Suppressor macrophage treated with lipopolysaccharide for 4 hours (primary cell): Measurements from ENCODE around the gene TDRD12.
"Not testable (repeated sequence)": the region's sequence is repeated elsewhere in the genome, so short reads cannot be mapped to it uniquely, and the experiment has no call there.

ENCODE experiments used
- DNase-seq: peaks from one replicate; pipeline ENCODE4 v3.0.0-alpha.2; 2020

The TDRD12 gene

DNA sequence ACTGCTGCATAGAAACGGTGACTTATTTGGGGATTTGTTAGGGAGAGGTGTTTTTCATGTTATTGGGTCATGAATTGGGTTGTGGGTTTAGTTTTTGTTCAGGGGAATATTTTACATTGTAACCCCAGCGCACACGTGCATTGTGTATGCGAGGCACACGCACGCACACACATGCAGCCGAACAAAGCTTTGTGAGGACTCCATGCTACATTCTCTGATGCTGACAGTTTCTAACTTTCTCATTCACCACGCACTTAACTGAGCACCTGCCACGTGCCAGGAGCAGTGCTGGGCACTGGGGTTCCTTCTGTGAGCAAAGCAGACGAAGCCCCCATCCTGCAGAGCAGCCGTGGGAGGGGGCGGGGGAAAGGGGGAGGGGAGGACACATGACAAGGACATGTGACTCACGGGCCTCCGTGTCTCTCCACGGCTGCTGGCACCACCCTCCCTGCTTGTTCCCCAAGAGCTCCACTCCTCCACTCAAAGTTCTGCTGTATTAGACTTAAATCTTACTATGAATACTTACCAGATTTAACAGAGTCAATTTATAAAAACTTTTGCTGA, 94.4 kb downstream of the TDRD12 start:
- no peak for DNase-seq

- no peak for DNase-seq
Measured at GRCh38 chr19:32814624-32815023, 95.1 kb downstream of the TDRD12 start.

DNA sequence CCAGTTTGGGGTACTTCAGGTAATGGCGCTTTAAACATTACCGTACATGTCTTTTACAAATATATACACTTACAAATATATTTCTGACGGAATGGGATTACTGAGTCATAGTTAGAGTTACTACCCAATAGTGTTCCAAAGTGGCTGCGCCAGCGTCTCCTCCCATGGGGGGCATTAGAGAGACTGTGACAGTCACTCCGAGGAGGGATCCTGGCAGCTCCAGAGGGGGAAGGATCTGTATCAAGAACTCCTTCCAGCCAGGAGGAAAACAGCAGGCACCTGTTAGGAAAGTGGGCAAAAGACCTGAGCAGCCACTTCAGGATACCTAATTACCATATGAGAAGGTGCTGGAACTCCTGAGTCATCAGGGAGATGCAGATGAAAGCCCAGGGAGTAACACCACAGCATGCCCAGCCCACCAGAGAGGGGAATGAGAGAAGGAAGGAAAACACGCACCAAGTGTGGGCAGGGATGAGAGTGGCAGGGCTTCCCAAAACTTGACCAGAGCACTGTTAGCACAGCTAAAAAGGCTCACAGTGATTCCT, 97.1 kb downstream of the TDRD12 start:
- no peak for DNase-seq

- no peak for DNase-seq
Measured at GRCh38 chr19:32817569-32818476, 98.3 kb downstream of the TDRD12 start.

- no peak for DNase-seq
Measured at GRCh38 chr19:32818536-32818935, 99.0 kb downstream of the TDRD12 start.

GRCh38 chr19:32819419-32820400, 100.1 kb downstream of the TDRD12 start:
- no peak for DNase-seq

DNA sequence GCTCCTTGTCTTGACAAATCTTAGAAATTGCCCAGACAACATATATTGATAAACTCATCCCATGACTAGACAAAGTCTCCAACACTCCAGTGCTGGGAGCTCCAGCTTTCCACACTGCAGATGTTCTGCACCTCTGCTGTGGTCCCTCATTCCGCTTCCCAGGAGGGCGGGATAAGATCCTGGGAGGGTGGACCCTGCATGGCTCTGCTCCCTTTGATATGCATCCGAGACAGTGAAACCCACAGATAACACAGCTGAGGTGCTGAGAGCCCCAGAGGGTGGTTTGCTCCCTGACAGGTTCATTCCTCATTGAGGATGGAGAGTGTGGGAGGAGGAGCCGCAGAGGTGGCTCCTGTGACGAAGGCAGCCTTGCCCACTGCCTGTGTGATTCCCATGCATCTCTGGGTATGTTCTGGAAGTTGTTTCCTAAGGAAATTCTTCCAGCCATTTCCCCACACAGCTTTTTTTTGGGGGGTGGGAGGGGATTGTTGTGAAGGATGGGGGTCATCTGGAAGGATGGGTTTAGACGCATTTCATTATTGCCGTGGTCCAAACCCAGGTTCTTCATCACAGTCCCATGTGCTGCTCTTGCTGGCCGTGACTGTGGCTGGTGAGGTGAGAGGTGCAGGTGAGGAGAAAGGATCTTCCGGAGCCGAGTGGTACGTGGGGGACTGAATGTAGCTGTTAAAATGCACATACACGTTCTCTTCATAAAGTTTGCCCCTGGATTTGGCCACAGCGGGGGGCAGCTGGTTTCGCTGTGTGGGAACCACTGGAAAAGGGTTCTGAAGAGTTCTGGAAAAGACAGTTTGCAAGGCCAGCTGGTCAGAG, 103.6 kb downstream of the TDRD12 start:
- no peak for DNase-seq

GRCh38 chr19:32823747-32824102, 104.2 kb downstream of the TDRD12 start:
- no peak for DNase-seq

GRCh38 chr19:32824191-32824751, 104.7 kb downstream of the TDRD12 start:
- no peak for DNase-seq

- DNase-seq: no peak
Measured at GRCh38 chr19:32824916-32825608, 105.5 kb downstream of the TDRD12 start.

GRCh38 chr19:32828139-32828538, 108.6 kb downstream of the TDRD12 start:
- no peak for DNase-seq

DNA sequence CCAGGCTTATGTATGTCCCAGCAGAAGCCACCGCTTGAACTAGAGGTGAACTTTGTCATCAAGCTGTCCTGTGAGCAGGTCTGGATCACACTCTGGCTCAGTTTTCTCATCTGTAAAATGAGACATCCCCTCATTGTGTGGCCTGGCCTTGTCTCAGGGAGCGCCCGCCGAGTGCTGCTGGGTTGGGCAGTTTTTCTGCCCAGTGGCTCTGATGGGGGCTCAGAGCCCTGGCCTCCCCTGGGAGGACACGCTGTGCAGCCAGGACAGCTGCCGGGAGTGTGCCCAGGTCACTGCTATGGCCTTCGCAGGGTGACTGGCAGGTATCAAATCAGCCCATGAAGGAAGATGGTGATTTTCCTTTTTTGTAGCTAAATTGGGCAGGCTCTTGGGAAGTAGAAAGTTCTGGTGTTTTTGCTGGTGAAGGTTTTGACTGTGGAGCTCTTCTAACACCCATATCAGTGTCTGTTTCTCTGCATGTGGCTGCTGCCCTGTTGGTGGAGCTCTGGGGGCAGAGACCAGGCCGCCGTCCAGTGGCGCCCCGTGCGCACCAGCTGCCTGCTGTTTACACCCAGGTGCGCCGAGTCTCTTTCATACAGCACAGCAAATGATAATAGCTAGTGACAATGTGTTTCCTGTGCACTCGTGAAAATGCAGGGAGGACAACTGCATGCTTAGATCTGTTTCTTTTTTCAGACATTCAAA, 109.2 kb downstream of the TDRD12 start:
- no peak for DNase-seq

- no peak for DNase-seq
Measured at GRCh38 chr19:32829345-32829896, 109.9 kb downstream of the TDRD12 start.

- no peak for DNase-seq
Measured at GRCh38 chr19:32830231-32831014, 110.9 kb downstream of the TDRD12 start.

GRCh38 chr19:32831611-32832010, 112.0 kb downstream of the TDRD12 start:
- DNase-seq: no peak

GRCh38 chr19:32832094-32832493, 112.5 kb downstream of the TDRD12 start:
- not testable (repeated sequence) for DNase-seq

GRCh38 chr19:32832825-32833224, 113.3 kb downstream of the TDRD12 start:
- not testable (repeated sequence) for DNase-seq

DNA sequence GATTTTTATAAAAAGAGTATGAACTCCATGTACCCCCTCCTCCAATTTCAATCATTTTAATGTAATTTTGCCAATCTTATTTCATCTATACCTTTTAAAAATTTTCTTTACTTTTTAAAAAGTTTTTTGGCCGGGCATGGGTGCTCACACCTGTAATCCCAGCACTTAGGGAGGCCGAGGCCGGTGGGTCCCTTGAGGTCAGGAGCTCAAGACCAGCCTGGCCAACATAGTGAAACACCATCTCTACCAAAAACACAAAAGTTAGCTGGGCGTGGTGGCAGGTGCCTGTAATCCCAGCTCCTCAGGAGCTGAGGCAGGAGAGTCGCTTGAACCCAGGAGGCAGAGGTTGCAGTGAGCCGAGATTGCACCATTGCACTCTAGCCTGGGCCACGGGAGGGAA, 113.8 kb downstream of the TDRD12 start:
- not testable (repeated sequence) for DNase-seq

DNA sequence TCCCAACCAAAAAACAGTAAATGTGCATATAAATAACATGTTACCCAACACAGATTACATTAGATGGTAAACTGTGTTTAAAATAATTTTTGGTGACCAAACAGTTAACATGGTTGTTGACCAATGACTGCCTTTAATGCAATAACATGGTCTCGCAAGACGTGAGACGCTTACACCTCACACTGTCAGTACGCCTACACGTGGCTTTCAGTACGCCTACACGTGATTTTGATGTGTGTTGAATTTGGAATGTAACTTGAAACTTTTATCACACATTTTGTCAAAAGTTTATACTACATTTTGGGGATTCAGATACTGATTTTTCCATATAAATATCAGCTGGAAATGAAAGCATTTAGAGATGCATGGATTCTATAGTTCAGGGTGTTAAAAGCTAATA, 118.0 kb downstream of the TDRD12 start:
- no peak for DNase-seq
